ENCODE data around the gene LRP1B.

GRCh38 chr2:140205093-140205492 is 1925.7 kb downstream of the LRP1B start:
- no peak for TF ChIP-seq CBX5 (IDR thresholded peaks at IDR 0.05; ENCODE audit: low read depth, low read length)
- TF ChIP-seq EP300 (IDR thresholded peaks at IDR 0.05; ENCODE audit: borderline replicate concordance in 1 of 2, low read depth in 2 of 2, low read length in 2 of 2), result no peak
- no peak for TF ChIP-seq TAF1 (IDR thresholded peaks at IDR 0.05; ENCODE audit: low read depth, low read length)
- TF ChIP-seq GABPA (IDR thresholded peaks at IDR 0.05; ENCODE audit: borderline replicate concordance, insufficient read depth, low read length), result no peak
- no peak for TF ChIP-seq CTCF (IDR thresholded peaks at IDR 0.05; ENCODE audit: control extremely low read depth in 1 of 3, insufficient read depth in 1 of 3, low read depth in 1 of 3, low read length in 3 of 3)
- TF ChIP-seq ZNF274 (IDR thresholded peaks at IDR 0.05; ENCODE audit: borderline replicate concordance, extremely low read depth, low read length), result no peak
- TF ChIP-seq SIRT6 (IDR thresholded peaks at IDR 0.05; ENCODE audit: low read length), result no peak
- TF ChIP-seq JUND (IDR thresholded peaks at IDR 0.05; ENCODE audit: low read length), result no peak
- no peak for TF ChIP-seq POLR2AphosphoS5 (IDR thresholded peaks at IDR 0.05; ENCODE audit: low read depth, low read length)
- TF ChIP-seq RNF2 (IDR thresholded peaks at IDR 0.05; ENCODE audit: borderline replicate concordance, low read depth, low read length, missing control alignments, poor library complexity, severe bottlenecking), result no peak
- TF ChIP-seq SAP30 (IDR thresholded peaks at IDR 0.05; ENCODE audit: insufficient read depth, insufficient replicate concordance, low read length), result no peak
- TF ChIP-seq EZH2 (IDR thresholded peaks at IDR 0.05; ENCODE audit: low read depth, low read length, severe bottlenecking), result no peak

Data from H1 (cell line).